Breast epithelium (tissue), 4 donors: ENCODE results near the gene DOCK9. TPM values are rescaled to one million over a fixed set of nuclear protein-coding genes. Genes with fewer than 3 reads are reported as not detected.

Experiments used
- DNase-seq, 2 donors: peaks; one replicate each; pipeline ENCODE4 v3.0.0-alpha.2; 2019; ENCODE audit warnings: low spot score in 2 of 2
- H3K27ac ChIP-seq, 2 donors: fragments of 200-600 bp; sonication (generic) in 1 of 2; one replicate each; pipeline ENCODE4 v1.5.1; 2016 to 2019; ENCODE audit warnings: mild to moderate bottlenecking in 1 of 2
- H3K27me3 ChIP-seq, 2 donors: fragments of 200-600 bp; sonication (generic) in 1 of 2; one replicate each; pipeline versions ENCODE4 v1.5.1 to v1.6.0; 2017 to 2019; ENCODE audit warnings: control low read depth in 1 of 2, mild to moderate bottlenecking in 1 of 2
- H3K36me3 ChIP-seq: fragments of 200-600 bp; one replicate; pipeline ENCODE4 v1.5.1; 2019
- H3K4me1 ChIP-seq, 2 donors: fragments of 200-600 bp; sonication (generic); one replicate each; pipeline ENCODE4 v1.5.1; 2016 to 2019; ENCODE audit warnings: control low read depth in 1 of 2
- H3K4me3 ChIP-seq, 3 donors: fragments of 200-600 bp; sonication (generic); 1 replicate in 2 of 3; 2 replicates in 1 of 3; pipeline ENCODE4 v1.5.1; 2016 to 2019; ENCODE audit warnings: mild to moderate bottlenecking in 3 of 3, moderate library complexity in 2 of 3
- H3K9me3 ChIP-seq, 2 donors: fragments of 200-600 bp; sonication (generic) in 1 of 2; one replicate each; pipeline ENCODE4 v1.5.1; 2016 to 2019; ENCODE audit warnings: control low read depth in 1 of 2
- POLR2A ChIP-seq: fragments of 450-650 bp; IDR thresholded peaks from one replicate; pipeline ENCODE4 v1.6.1; 2016; ENCODE audit warnings: antibody characterized with exemption, mild to moderate bottlenecking, moderate library complexity
- POLR2AphosphoS5 ChIP-seq, 3 donors: sonication (generic); formaldehyde crosslinking; IDR thresholded peaks; one replicate each; pipeline ENCODE4 v1.6.1; 2017; ENCODE audit warnings: antibody characterized with exemption in 3 of 3
- intact Hi-C: fragments of 100-400 bp; cut with DNase I; formaldehyde crosslinking; loops from one replicate; pipeline ENCODE4 v1.15.1; 2023; ENCODE audit warnings: low total_unique reads
- total RNA-seq, 3 donors: library from RNA; depleted of rRNA; stranded (reverse); fragments of >200 nt; gene quantifications; one replicate each; pipeline ENCODE4 v1.1.0, GENCODE V29; 2016
- TF ChIP-seq, protein P1 (sequence below), 3 donors: fragments of 450-650 bp; IDR thresholded peaks; one replicate each; pipeline ENCODE4 v1.5.1; 2016 to 2017; ENCODE audit warnings: antibody characterized with exemption in 3 of 3, mild to moderate bottlenecking in 3 of 3, moderate library complexity in 3 of 3

Gene DOCK9
- total RNA-seq, 3 donors from 2014 or later = 85.5 to 155 (median 92.2) TPM

DNA sequence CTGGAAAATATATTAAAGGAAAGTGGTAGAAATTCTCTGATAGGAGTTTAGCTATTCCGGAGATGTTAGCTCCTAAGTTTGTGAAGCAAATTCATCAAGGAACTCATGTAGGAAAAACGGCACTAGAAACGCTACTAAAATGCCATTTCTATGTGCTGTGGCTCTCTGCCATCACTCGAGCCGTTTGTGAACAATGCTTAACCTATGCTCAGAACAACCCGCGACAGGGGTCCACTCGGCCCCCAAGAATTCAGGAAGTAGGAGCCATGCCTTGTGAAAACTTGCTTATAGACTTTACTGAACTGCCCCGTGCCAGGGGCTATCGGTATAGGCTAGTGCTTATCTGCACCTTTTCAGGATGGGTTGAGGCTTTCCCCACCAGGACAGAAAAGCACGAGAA is 211.2 kb downstream of the DOCK9 start:
- H3K36me3 ChIP-seq = no peaks in the 10 kb centered on the region
- TF ChIP-seq POLR2A = no peak
- TF ChIP-seq, protein P1, sequence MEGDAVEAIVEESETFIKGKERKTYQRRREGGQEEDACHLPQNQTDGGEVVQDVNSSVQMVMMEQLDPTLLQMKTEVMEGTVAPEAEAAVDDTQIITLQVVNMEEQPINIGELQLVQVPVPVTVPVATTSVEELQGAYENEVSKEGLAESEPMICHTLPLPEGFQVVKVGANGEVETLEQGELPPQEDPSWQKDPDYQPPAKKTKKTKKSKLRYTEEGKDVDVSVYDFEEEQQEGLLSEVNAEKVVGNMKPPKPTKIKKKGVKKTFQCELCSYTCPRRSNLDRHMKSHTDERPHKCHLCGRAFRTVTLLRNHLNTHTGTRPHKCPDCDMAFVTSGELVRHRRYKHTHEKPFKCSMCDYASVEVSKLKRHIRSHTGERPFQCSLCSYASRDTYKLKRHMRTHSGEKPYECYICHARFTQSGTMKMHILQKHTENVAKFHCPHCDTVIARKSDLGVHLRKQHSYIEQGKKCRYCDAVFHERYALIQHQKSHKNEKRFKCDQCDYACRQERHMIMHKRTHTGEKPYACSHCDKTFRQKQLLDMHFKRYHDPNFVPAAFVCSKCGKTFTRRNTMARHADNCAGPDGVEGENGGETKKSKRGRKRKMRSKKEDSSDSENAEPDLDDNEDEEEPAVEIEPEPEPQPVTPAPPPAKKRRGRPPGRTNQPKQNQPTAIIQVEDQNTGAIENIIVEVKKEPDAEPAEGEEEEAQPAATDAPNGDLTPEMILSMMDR (IDR thresholded peaks at IDR 0.05) = no peak
- TF ChIP-seq POLR2AphosphoS5 (IDR thresholded peaks at IDR 0.05) = no peak
- H3K4me1 ChIP-seq = no peaks in the 10 kb centered on the region
- no peak for DNase-seq
- intact Hi-C loops = loop anchor here (2.0 kb wide), 1 partner anchor 66 kb away; no protein-coding TSS in a partner anchor
- H3K9me3 ChIP-seq = no peaks in the 10 kb centered on the region
- H3K27me3 ChIP-seq = no peaks in the 10 kb centered on the region
- no peak overlapping the region for H3K27ac ChIP-seq
- no peak overlapping the region for H3K4me3 ChIP-seq

DNA sequence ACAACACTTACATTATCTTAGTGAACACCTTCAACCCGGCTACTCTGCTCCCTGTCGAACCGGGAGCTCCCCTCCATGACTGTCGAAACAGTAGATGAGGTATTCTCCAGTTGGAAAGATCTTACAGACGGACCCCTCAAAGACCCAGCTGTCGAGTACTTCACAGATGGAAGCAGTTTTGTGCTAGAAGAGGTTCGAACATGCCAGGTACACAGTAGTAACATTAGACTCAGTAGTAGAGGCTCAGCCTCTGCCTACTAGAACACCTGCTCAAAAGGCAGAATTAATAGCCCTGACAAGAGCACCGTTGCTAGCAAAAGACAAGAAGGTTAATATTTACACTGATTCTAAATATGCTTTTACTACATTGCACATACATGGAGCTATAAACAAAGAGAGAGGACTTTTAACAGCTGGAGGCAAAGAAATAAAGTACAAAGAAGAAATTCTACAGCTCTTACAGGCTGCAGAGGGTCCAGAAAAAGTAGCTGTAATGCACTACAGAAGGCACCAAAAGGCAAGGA is 211.8 kb downstream of the DOCK9 start:
- no peak for DNase-seq
- Histone ChIP-seq H3K9me3 (no peaks in the 10 kb centered on the region), H3K27ac (no peak overlapping the region), H3K27me3 (no peaks in the 10 kb centered on the region), H3K4me1 (no peaks in the 10 kb centered on the region), H3K36me3 (no peaks in the 10 kb centered on the region), H3K4me3 (no peak overlapping the region)
- intact Hi-C loops = loop anchor here (2.0 kb wide), 1 partner anchor 65 kb away; no protein-coding TSS in a partner anchor
- TF ChIP-seq, protein P1 (IDR thresholded peaks at IDR 0.05) = no peak
- no peak for TF ChIP-seq POLR2A
- TF ChIP-seq POLR2AphosphoS5 (IDR thresholded peaks at IDR 0.05) = no peak

DNA sequence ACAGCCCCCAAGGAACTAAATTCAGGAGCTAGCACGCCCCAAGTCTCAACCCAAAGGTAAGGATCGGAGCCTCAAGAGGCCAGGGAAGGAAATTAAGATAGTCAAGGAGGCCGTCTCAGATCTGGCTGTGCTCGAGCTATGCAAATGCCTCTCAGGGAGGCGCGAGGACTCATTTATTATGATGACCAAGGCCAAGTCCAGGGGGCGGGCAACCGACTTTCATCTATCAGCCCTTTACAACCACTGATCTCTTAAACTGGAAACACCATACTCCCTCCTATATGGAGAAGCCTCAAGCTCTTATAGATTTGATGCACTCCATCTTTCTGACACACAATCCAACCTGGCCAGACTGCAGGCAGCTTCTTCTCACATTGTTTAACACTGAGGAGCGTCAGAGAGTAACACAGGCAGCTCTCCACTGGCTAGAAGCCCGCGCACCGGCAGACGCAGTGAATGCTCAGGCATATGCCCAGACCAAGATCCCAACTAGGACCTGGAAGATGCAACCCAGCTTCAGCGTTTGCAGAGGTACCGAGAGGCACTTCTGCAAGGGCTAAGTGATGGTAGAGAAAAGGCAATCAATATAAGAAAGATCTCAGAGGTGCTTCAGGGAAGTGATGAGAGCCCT is 215.8 kb downstream of the DOCK9 start:
- Histone ChIP-seq H3K36me3 (no peaks in the 10 kb centered on the region), H3K27me3 (no peaks in the 10 kb centered on the region), H3K9me3 (no peaks in the 10 kb centered on the region), H3K27ac (no peak overlapping the region), H3K4me1 (no peaks in the 10 kb centered on the region), H3K4me3 (peak overlapping the region in 2 of 3 donors; percentile 34 to 45)
- no peak for DNase-seq
- intact Hi-C loops = no loop called here
- TF ChIP-seq, protein P1 (IDR thresholded peaks at IDR 0.05) = no peak
- TF ChIP-seq POLR2AphosphoS5 (IDR thresholded peaks at IDR 0.05) (no peak), POLR2A (no peak)

DNA sequence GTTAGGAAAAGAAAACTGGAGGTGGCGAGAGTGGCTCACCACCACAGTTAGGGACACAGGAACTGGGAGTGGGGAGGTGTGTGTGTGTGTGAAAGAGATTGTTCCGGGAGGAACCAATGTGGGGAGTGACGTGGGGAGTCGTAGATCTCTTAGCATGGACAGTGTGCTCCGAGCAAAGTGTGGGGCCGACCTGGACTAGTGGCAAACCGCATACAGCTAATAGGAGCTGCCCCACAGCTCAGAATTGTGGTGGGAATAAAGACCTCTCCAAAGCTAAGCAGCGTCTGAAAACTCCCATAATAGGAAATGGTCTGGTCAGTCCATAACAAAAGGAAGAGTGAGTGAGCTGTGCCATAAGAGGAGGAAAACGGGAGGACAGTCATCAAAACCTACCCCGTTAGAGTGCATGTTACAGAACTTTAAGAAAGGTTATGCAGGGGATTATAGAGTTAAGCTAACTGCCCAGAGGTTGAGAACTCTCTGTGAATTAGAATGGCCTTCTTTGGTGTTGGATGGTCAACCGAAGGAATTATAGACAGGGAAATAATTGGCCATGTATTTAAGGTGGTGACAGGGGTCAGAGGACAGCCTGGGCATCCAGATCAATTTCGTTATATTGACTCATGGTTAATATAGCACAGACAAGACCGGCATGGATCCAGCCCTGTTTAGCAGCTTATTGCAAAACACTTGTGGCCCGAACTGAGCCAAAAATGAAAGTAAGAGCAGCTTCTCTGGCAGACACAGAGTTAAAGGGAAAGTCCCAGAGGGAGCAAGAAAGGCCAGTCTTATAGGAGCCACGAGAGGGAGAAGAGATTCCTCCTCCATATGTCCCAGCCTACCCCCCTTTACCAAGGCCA is 216.5 kb downstream of the DOCK9 start:
- H3K4me3 ChIP-seq = peak overlapping the region in 2 of 3 donors; percentile 34 to 45
- intact Hi-C loops = no loop called here

DNA sequence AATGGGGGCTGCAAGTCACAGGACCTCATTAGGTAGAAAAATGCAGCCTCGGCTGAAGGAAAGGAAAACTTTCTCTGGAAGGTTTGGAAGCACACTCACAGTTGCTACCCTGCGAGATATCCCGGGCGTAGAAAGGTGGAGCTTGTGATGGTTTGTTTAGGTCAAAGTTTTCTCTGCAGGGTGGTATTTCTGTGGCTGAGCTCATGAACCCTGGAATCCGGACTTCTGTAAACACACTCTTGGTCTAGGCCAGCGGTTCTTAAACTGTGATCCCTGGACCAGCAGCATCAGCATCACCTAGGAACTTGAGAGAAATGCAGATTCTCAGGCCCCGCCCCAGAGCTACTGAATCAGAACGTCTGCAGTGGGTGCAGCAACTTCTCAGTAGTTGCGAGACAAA is 222.1 kb downstream of the DOCK9 start:
- Histone ChIP-seq H3K4me1 (peaks cover 0 to 5% of the 10 kb centered on the region in 2 donors), H3K27ac (no peak overlapping the region), H3K36me3 (no peaks in the 10 kb centered on the region), H3K27me3 (peaks cover 5 to 25% of the 10 kb centered on the region in 2 donors), H3K9me3 (peaks cover 0 to 4% of the 10 kb centered on the region in 2 donors), H3K4me3 (no peak overlapping the region)
- intact Hi-C loops = no loop called here
- TF ChIP-seq, protein P1 (IDR thresholded peaks at IDR 0.05) = no peak
- TF ChIP-seq POLR2A (no peak), POLR2AphosphoS5 (IDR thresholded peaks at IDR 0.05) (no peak)
- DNase-seq = no peak

More for the DNA sequence above, 216.5 kb downstream of the DOCK9 start:
- Histone ChIP-seq H3K27me3 (no peaks in the 10 kb centered on the region), H3K36me3 (no peaks in the 10 kb centered on the region), H3K4me1 (no peaks in the 10 kb centered on the region), H3K9me3 (no peaks in the 10 kb centered on the region), H3K27ac (no peak overlapping the region)
- TF ChIP-seq POLR2AphosphoS5 (IDR thresholded peaks at IDR 0.05) = no peak
- no peak for DNase-seq
